Activated naive CD8-positive, alpha-beta T cell treated with anti-CD3 and anti-CD28 coated beads, Interleukin-2, amount 50 U/mL, for 24 hours (primary cell): ENCODE results near the gene RPL14.

Experiments used
- ATAC-seq: fragments of 150-1000 bp; cut with Tn5 transposase; one replicate; pipeline ENCODE4 v1.10.0; 2021
- DNase-seq: peaks from one replicate; pipeline ENCODE4 v3.0.0; 2021
- H3K27ac Mint-ChIP-seq: one replicate; pipeline ENCODE4 v1.8.0; 2021; ENCODE audit warnings: mild to moderate bottlenecking, mixed read lengths
- H3K27me3 Mint-ChIP-seq: one replicate; pipeline ENCODE4 v1.8.0; 2021; ENCODE audit warnings: mixed read lengths
- H3K36me3 Mint-ChIP-seq: one replicate; pipeline ENCODE4 v1.8.0; 2021; ENCODE audit warnings: low read depth, mixed read lengths
- H3K4me1 Mint-ChIP-seq: one replicate; pipeline ENCODE4 v1.8.0; 2021; ENCODE audit warnings: mixed read lengths
- H3K4me3 Mint-ChIP-seq: one replicate; pipeline ENCODE4 v1.8.0; 2021; ENCODE audit warnings: mild to moderate bottlenecking, moderate library complexity, mixed read lengths
- H3K9me3 Mint-ChIP-seq: one replicate; pipeline ENCODE4 v1.8.0; 2021; ENCODE audit warnings: mixed read lengths

RPL14 gene

DNA sequence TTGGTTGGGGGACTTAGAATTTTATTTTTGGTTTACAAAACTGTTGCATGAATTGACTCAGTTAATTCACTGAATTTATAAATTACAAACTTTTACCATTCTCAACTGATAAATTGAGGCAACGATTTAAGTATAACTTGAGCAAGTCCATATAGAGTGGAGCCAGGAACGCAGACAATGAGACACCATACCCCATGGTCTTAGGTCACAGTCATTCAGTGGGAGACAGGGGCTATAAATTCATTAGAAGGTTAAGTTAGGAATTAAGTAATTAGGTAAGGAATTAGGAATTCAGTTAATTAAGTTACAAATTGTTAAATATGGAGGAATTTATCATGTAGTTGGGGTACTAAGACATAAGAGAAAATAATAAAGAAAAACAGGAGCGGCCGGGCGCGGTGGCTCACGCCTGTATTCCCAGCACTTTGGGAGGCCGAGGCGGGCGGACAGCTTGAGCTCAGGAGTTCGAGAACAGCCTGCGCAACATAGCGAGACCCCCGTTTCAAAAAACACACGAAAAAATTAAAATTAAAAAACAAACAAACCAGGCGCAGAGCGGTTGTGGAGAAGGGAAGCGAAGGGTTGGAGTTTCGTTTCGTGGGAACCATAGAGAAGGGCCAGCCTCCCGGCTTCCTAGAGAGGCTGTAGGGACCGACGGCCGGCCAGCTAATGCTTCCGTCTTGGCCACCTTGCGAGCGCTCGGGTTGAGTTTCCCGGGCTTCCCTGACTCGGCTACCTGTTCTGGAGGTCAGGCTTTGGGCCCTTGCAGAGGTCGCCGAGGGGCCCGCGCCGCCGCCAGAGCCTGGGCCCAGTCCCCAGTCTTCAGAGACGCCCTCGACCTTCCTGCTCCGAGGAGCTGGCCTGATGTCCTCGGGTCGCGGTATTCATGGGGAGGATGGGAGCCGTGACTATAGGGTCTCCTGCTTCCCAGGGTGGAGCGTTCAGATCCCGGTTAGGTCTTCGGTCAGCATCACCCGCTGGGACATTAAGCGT, 19.6 kb downstream of the RPL14 start, which contains the start of gene ZNF619:
Gene ZNF619 (plus strand): TSS at position 645 of the 993 bp plus-strand sequence. CDS start 858 bp downstream, outside the sequence.
- Mint-ChIP-seq H3K4me1 (peaks cover 12% of the 10 kb centered on the region), H3K27ac (peak within 1 kb of the TSS; percentile 85), H3K36me3 (peaks cover 2% of the 10 kb centered on the region), H3K4me3 (peak within 1 kb of the TSS; percentile 84), H3K27me3 (no peaks in the 10 kb centered on the region), H3K9me3 (no peaks in the 10 kb centered on the region)
- ATAC-seq = peak; percentile 80
- peak; percentile 52 for DNase-seq

- Mint-ChIP-seq H3K36me3 (peaks cover 8% of the 10 kb centered on the region), H3K4me3 (peak overlapping the region; percentile 84), H3K27ac (peak overlapping the region; percentile 85), H3K4me1 (peaks cover 12% of the 10 kb centered on the region), H3K9me3 (no peaks in the 10 kb centered on the region), H3K27me3 (no peaks in the 10 kb centered on the region)
- DNase-seq (no peak), ATAC-seq (no peak)
These were observed 20.5 kb downstream of the RPL14 start for GRCh38 chr3:40477666-40478065.

- no peak for ATAC-seq
- Mint-ChIP-seq H3K36me3 (peaks cover 50% of the 10 kb centered on the region), H3K27me3 (no peaks in the 10 kb centered on the region), H3K4me1 (peaks cover 6% of the 10 kb centered on the region), H3K27ac (no peak overlapping the region), H3K4me3 (no peak overlapping the region), H3K9me3 (peaks cover 28% of the 10 kb centered on the region)
- DNase-seq = no peak
These were observed 30.0 kb downstream of the RPL14 start for GRCh38 chr3:40487172-40487571.

DNA sequence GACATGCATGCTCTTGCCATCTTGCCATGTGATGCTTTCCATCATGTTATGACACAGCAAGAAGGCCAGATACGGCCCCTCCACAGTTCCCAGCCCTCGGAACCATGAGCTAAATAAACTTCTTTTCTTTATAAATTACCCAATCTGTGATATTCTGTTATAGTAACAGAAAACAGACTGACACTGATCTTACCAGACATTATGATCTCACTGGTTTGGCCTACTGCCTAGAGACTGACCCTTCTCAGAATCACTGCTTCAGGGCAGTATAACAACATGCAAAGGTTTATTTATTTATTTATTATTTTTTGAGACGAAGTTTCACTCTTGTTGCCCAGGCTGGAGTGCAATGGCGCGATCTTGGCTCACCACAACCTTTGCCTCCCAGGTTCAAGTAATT, 33.8 kb downstream of the RPL14 start:
- Mint-ChIP-seq H3K4me1 (no peaks in the 10 kb centered on the region), H3K4me3 (no peak overlapping the region), H3K27ac (no peak overlapping the region), H3K9me3 (peaks cover 28% of the 10 kb centered on the region), H3K27me3 (no peaks in the 10 kb centered on the region), H3K36me3 (peaks cover 35% of the 10 kb centered on the region)
- DNase-seq = no peak
- no peak for ATAC-seq

DNA sequence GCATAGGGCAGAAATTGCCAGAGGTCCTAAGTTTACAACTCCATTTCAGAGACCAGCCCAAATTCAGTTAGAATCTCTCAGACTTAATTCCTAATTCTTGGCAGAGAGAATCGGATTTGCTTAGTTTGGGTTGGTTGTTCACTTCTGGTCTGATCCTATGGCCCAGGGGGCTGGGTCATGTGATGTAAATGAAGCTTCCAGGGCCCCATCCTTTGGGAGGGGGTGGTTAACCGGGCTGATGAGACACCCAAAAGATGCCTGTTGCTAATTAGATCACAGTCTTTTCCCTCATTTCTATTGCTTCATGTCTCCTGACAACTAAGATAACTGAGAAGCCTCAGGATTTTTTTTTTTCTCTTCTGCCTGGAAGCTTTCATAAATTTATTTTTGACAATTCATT, 37.6 kb downstream of the RPL14 start:
- H3K36me3 Mint-ChIP-seq = peaks cover 7% of the 10 kb centered on the region
- ATAC-seq (no peak), DNase-seq (no peak)
- H3K27ac Mint-ChIP-seq = no peak overlapping the region
- peaks cover 5% of the 10 kb centered on the region for H3K9me3 Mint-ChIP-seq
- H3K4me3 Mint-ChIP-seq = no peak overlapping the region
- no peaks in the 10 kb centered on the region for H3K4me1 Mint-ChIP-seq
- H3K27me3 Mint-ChIP-seq = no peaks in the 10 kb centered on the region

GRCh38 chr3:40497288-40497687, 40.1 kb downstream of the RPL14 start:
- no peak for DNase-seq
- H3K27me3 Mint-ChIP-seq = no peaks in the 10 kb centered on the region
- no peaks in the 10 kb centered on the region for H3K9me3 Mint-ChIP-seq
- no peak for ATAC-seq
- H3K36me3 Mint-ChIP-seq = no peaks in the 10 kb centered on the region
- H3K27ac Mint-ChIP-seq = no peak overlapping the region
- no peaks in the 10 kb centered on the region for H3K4me1 Mint-ChIP-seq
- no peak overlapping the region for H3K4me3 Mint-ChIP-seq

- H3K27ac Mint-ChIP-seq = no peak overlapping the region
- H3K27me3 Mint-ChIP-seq = no peaks in the 10 kb centered on the region
- H3K36me3 Mint-ChIP-seq = no peaks in the 10 kb centered on the region
- DNase-seq (no peak), ATAC-seq (no peak)
- no peak overlapping the region for H3K4me3 Mint-ChIP-seq
- H3K9me3 Mint-ChIP-seq = no peaks in the 10 kb centered on the region
- H3K4me1 Mint-ChIP-seq = peaks cover 9% of the 10 kb centered on the region
These were observed 42.8 kb downstream of the RPL14 start for GRCh38 chr3:40499952-40500351.

GRCh38 chr3:40502034-40502433, 44.9 kb downstream of the RPL14 start:
- no peak for ATAC-seq
- no peak for DNase-seq
- H3K27ac Mint-ChIP-seq = no peak overlapping the region
- no peaks in the 10 kb centered on the region for H3K36me3 Mint-ChIP-seq
- H3K4me1 Mint-ChIP-seq = peaks cover 29% of the 10 kb centered on the region
- no peaks in the 10 kb centered on the region for H3K27me3 Mint-ChIP-seq
- no peaks in the 10 kb centered on the region for H3K9me3 Mint-ChIP-seq
- no peak overlapping the region for H3K4me3 Mint-ChIP-seq

DNA sequence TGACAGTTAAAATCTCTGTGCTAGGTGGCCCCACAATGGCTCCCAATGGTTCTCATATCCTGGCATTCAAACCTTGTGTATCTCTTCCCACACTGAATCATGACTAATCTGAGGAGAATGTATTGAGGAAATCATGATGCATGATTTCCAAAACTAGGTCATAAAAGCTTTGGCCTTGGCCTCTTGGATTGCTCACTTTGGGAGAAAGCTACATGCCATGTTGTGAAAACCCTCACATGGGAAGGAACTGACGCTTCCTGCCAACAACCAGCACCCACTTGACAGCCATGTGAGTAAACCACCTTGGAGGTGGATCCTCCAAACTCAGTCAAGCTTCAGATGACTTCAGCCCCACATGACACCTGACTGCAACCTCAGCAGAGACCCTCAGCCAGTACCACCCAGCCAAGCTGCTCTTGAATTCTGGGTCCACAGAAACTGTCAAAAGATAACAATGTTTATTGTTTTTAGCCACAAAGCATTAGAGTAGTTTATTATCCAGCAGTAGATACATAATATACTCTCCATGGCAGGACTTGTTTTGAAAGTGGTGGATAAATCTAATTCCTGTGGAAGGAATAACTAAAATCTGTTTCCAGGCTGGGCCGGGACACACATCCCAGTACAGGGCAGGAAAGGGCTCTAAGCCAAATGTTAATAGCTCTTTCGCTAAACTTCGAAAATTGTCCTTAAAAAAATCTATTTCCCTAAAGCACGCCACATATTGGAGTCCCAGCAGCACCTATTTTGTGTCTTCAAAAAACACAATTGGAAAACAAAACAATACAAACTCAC, 47.7 kb downstream of the RPL14 start:
- H3K4me1 Mint-ChIP-seq = peaks cover 31% of the 10 kb centered on the region
- H3K27ac Mint-ChIP-seq = peak overlapping the region; percentile 83
- no peaks in the 10 kb centered on the region for H3K9me3 Mint-ChIP-seq
- peaks cover 3% of the 10 kb centered on the region for H3K36me3 Mint-ChIP-seq
- peak; percentile 58 for ATAC-seq
- peak overlapping the region; percentile 84 for H3K4me3 Mint-ChIP-seq
- no peak for DNase-seq
- no peaks in the 10 kb centered on the region for H3K27me3 Mint-ChIP-seq

DNA sequence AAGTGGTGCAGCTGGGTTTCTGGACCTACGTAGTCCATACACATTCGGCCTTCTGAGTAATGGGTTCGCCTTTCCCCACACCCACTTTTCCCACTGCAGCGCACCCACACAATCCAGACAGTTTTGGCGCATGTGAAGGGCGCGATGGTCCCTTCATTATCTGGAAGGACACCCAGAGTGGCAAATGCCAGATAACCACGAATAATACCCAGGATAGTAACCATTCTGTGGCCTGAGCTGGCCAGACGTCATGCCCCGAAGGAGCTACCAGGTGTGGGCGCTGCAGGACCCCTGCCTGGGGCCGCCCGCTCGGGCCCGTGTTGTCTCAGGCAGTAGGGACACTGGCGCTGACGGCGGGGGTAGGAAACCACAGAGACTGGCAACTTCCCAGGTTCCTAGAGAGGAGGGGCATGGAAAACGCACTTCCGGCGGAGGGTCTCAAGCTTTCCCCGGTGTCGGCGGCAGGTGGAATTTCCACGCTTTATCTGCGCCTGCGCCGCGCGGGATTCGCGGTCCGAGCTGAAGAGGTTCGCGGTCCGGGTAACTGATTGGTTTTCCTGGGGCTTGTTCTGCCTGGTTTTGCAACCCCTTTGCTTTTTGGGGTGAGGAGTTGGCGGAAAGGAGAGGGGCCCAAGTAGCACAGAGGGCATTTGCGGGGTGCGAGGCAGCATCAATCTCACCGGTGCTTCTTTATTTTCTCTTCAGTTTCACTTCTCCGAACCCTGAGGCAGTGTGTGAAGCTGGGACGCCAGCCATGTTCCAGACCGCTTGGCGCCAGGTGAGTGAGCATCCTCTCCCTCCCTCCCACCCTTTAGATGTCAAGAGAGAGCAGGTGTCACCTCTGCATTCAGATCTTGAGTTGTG, 48.7 kb downstream of the RPL14 start, which contains the start of gene ZNF620:
Gene ZNF620 (plus strand): TSS at position 441 of the 864 bp plus-strand sequence. CDS start 314 bp downstream, at position 755.
- ATAC-seq = peak; percentile 71
- Mint-ChIP-seq H3K36me3 (peaks cover 9% of the 10 kb centered on the region), H3K9me3 (no peaks in the 10 kb centered on the region), H3K4me1 (peaks cover 31% of the 10 kb centered on the region), H3K27ac (peak within 1 kb of the TSS; percentile 83), H3K4me3 (peak within 1 kb of the TSS; percentile 84), H3K27me3 (no peaks in the 10 kb centered on the region)
- DNase-seq = peak; percentile 67

- DNase-seq = no peak
- H3K27ac Mint-ChIP-seq = no peak overlapping the region
- no peak for ATAC-seq
- H3K4me1 Mint-ChIP-seq = peaks cover 10% of the 10 kb centered on the region
- H3K4me3 Mint-ChIP-seq = no peak overlapping the region
- no peaks in the 10 kb centered on the region for H3K27me3 Mint-ChIP-seq
- no peaks in the 10 kb centered on the region for H3K9me3 Mint-ChIP-seq
- peaks cover 34% of the 10 kb centered on the region for H3K36me3 Mint-ChIP-seq
These were observed 54.0 kb downstream of the RPL14 start for GRCh38 chr3:40511031-40511718.

DNA sequence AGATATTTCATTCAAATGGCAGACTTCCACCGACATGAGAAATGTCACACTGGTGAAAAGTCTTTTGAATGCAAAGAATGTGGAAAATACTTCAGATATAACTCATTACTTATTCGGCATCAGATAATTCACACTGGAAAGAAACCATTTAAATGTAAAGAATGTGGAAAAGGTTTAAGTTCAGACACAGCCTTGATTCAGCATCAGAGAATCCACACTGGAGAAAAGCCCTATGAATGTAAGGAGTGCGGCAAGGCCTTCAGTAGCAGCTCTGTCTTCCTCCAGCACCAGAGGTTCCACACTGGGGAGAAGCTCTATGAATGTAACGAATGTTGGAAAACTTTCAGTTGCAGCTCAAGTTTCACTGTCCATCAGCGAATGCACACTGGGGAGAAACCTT, 59.1 kb downstream of the RPL14 start:
- H3K4me3 Mint-ChIP-seq = no peak overlapping the region
- no peak overlapping the region for H3K27ac Mint-ChIP-seq
- H3K9me3 Mint-ChIP-seq = no peaks in the 10 kb centered on the region
- no peak for DNase-seq
- H3K27me3 Mint-ChIP-seq = no peaks in the 10 kb centered on the region
- no peak for ATAC-seq
- H3K36me3 Mint-ChIP-seq = peaks cover 30% of the 10 kb centered on the region
- no peaks in the 10 kb centered on the region for H3K4me1 Mint-ChIP-seq

GRCh38 chr3:40518067-40518466, 60.9 kb downstream of the RPL14 start:
- DNase-seq (no peak), ATAC-seq (no peak)
- Mint-ChIP-seq H3K9me3 (no peaks in the 10 kb centered on the region), H3K27ac (no peak overlapping the region), H3K36me3 (peaks cover 23% of the 10 kb centered on the region), H3K4me3 (no peak overlapping the region), H3K27me3 (no peaks in the 10 kb centered on the region), H3K4me1 (no peaks in the 10 kb centered on the region)
